ENCODE data around the gene SLC12A8.

The SLC12A8 gene

DNA sequence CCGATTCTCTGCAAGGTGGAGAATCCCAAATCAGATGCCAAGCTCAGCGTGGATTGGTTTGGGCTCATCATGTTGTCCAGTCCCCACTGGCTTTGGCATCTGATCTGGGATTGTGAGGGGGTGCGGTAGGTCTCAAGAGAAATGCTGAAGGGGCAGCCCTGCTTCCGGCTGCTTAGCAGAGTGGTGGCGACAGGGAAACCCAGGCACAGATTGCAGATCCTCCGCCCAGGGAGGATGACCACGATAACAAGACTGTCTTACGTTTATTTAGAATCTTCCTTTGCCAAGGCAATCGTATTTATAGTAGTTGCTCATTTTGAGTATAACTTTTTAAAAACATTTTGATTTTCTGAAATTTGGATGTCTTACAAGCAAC is 61.1 kb downstream of the SLC12A8 start:
- no peak for DNase-seq

- no peak for DNase-seq
Measured at GRCh38 chr3:125150525-125151441, 61.8 kb downstream of the SLC12A8 start.

- DNase-seq = no peak
Measured at GRCh38 chr3:125149462-125149861, 63.1 kb downstream of the SLC12A8 start.

GRCh38 chr3:125148836-125149235 is 63.7 kb downstream of the SLC12A8 start:
- peak; percentile 37 for DNase-seq

GRCh38 chr3:125148016-125148812 is 64.3 kb downstream of the SLC12A8 start:
- DNase-seq = no peak

GRCh38 chr3:125147491-125147820 is 65.1 kb downstream of the SLC12A8 start:
- no peak for DNase-seq

- no peak for DNase-seq
Measured at GRCh38 chr3:125146626-125147490, 65.7 kb downstream of the SLC12A8 start.

- no peak for DNase-seq
Measured at GRCh38 chr3:125145751-125146475, 66.6 kb downstream of the SLC12A8 start.

GRCh38 chr3:125144653-125145314 is 67.8 kb downstream of the SLC12A8 start:
- no peak for DNase-seq

DNA sequence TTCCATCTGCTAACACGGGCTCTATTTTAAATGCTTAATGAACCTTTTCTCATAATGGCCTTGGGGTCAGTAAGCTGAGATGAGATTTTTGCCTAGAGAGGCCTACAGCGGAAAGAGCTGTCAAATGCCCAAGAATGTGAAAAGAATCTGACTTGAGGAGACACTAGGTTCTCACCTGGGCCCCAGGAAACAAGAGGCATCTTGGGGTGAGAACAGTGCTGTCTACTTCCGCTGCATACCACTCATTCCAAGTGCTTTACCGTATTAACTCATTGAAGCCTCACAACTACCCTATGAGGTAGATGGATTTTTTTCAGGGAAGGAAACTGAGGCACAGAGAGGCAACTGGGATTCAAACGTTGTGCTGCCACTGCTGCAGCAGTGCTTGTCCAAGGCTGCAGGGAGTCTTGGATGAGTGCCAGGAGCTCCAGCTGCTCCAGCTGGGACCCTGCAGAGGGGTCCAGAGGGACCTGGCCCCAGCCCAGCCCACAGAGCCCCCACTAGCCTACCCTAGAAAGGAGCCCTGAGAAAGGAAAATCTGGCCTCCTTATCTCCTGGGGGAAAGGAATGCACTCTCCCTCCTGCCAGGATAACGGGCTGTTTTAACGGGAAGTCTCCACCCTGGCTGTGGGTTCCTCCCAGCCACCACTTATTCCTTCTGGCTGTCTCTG is 68.4 kb downstream of the SLC12A8 start:
- peak; percentile 63 for DNase-seq

GRCh38 chr3:125143538-125143937 is 69.0 kb downstream of the SLC12A8 start:
- no peak for DNase-seq

- no peak for DNase-seq
Measured at GRCh38 chr3:125142940-125143339, 69.6 kb downstream of the SLC12A8 start.

GRCh38 chr3:125142420-125142778 is 70.1 kb downstream of the SLC12A8 start:
- no peak for DNase-seq

GRCh38 chr3:125141596-125142419 is 70.7 kb downstream of the SLC12A8 start:
- DNase-seq = peak; percentile 57

GRCh38 chr3:125140818-125141595 is 71.5 kb downstream of the SLC12A8 start:
- DNase-seq = no peak

DNA sequence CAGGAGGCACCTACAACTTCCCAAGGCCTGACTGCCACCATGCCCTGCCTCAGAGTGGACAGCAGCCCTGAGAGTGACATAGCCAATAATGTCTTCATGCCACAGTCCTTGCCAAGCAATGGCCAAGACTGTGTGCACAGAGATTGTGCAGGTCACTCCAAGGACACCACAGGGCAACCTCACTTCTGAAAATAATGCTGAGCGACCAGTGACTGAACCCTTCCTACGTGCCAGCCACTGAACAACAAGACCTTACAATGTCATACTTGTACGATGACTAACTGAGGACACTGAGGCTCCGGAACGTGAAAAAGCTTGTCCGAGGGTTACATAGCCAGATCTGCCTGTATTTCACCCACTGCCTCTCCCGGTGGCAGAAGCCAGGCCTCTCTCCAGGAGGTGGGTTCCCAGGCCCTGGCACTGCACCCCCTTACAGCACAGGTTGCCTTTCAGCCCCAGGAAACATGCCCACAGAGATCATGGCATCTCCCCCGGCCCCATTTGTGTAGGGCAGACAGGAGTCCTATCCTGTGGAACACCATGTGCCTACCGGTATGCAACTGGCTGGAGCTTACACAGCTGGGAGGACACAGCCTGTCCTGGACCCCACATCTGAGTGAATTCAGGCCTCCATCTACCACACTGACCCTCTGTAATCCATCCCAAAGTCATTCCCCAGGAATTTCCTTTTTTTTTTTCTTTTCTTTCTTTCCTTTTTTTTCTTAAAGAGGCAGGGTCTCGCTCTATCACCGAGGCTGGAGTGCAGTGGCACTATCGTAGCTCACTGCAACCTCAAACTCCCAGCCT is 72.3 kb downstream of the SLC12A8 start:
- DNase-seq = peak; percentile 69

DNA sequence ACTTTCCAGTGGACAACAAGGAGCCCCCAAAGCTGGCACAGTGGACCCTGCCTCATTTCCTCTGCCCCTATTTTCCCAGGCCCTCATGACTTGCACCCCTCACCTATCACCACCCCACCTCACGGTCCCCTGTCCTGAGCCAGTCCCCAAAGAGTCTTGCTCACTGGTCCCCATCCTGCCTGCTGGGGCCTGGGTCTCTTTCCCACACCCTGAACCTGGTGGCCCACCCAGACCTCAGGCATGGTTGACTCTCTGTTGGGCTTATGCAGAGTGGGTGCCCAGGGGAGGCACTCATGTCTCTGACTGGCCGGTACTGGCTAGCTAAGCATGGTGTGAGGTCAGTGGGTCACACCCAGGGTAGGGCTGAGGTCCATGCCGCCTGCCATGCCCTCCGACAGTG is 73.2 kb downstream of the SLC12A8 start:
- no peak for DNase-seq

DNA sequence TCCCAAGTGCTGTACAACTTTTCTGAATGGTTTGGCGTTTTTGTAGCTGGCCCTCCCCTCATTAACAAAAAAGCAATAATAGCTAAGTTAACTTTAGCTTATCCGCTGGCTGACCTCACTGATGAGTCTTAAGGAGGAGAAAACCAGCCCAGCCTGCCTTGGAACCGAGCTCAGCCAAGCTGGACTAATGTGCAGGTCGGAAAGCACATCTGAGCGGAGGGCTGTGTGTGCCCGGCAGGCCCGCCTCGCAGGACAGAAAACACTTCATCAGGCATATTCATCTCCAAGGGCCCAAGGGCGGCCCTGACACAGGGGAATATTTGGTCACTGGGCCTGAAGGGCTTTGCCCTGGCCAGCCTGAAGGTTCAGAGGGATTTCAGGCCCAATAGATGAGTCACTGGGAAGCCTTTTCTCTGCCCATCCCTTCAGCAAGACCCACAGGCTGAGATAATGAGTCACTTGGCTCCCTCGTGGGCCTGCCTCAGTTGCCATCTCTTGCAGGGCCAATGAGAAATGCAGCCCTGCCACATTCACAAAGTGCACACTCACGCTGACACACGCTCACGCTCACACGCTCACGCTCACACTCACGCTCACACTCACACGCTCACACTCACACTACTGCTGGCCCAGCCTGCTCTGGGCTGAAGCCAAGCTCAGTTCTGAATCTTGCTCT is 75.1 kb downstream of the SLC12A8 start:
- DNase-seq = peak; percentile 60

All from fibroblast of skin of right quadriceps (primary cell).